ENCODE data around the gene NDNF. TPM values are rescaled to one million over a fixed set of nuclear protein-coding genes. Genes with fewer than 3 reads are reported as not detected.

NDNF gene
- total RNA-seq, 4 donors from 2014 or later = 2.4 to 10.6 (median 7.8) TPM

DNA sequence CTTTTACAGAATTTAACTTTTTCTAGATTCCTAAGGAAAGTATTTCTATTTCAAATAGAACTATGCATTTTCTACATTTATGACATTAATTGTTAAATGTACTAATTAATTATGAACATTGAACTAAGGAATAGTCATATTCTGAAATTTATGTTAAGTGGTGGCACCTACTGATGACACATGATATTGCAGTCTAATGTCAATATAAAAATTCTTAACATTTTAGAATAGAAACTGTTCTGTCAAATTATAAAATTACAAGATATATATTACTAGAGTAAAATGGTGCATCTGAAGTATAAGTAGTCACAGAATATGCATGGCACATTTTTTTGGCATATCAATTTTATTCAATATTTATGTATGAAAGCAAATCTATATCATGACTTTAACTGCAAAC lies 40.2 kb upstream of the NDNF start:
- Histone ChIP-seq H3K4me1 (no peaks in the 10 kb centered on the region), H3K9me3 (no peaks in the 10 kb centered on the region), H3K27me3 (no peaks in the 10 kb centered on the region), H3K36me3 (no peaks in the 10 kb centered on the region), H3K4me3 (no peak overlapping the region), H3K27ac (no peak overlapping the region)
- DNase-seq (ENCODE audit: low spot score in 2 of 2) = no peak
- TF ChIP-seq EP300 (IDR thresholded peaks at IDR 0.05) (no peak), POLR2A (IDR thresholded peaks at IDR 0.05) (no peak)
- TF ChIP-seq, protein P1, sequence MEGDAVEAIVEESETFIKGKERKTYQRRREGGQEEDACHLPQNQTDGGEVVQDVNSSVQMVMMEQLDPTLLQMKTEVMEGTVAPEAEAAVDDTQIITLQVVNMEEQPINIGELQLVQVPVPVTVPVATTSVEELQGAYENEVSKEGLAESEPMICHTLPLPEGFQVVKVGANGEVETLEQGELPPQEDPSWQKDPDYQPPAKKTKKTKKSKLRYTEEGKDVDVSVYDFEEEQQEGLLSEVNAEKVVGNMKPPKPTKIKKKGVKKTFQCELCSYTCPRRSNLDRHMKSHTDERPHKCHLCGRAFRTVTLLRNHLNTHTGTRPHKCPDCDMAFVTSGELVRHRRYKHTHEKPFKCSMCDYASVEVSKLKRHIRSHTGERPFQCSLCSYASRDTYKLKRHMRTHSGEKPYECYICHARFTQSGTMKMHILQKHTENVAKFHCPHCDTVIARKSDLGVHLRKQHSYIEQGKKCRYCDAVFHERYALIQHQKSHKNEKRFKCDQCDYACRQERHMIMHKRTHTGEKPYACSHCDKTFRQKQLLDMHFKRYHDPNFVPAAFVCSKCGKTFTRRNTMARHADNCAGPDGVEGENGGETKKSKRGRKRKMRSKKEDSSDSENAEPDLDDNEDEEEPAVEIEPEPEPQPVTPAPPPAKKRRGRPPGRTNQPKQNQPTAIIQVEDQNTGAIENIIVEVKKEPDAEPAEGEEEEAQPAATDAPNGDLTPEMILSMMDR (IDR thresholded peaks at IDR 0.05) = peak in 3 of 5 experiments; percentile 20 to 21 (median 21)

DNA sequence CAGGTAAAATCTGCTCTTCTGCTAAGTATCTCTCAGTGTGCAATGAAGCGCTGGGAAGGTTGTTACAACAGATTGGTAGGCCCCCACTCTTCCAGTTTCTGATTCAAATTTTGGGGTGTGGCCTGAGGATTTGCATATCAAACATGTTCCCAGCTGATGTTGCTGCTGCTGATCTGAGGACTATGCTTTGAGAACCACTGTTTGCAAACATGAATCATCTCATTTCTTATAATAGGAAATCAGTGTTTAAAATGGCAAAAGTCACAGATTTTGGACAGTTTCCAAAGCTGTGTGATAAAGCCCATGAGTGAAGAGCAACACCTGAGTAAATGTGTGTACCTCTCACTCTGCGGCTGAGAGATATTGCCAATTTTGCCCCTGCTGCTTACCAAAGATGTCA lies 36.2 kb upstream of the NDNF start:
- H3K9me3 ChIP-seq = no peaks in the 10 kb centered on the region
- H3K27me3 ChIP-seq = no peaks in the 10 kb centered on the region
- no peaks in the 10 kb centered on the region for H3K4me1 ChIP-seq
- DNase-seq (ENCODE audit: low spot score in 2 of 2) = no peak
- no peak overlapping the region for H3K4me3 ChIP-seq
- TF ChIP-seq, protein P1 (IDR thresholded peaks at IDR 0.05) = no peak
- no peak for TF ChIP-seq POLR2A (IDR thresholded peaks at IDR 0.05)
- TF ChIP-seq EP300 (IDR thresholded peaks at IDR 0.05) = no peak
- no peaks in the 10 kb centered on the region for H3K36me3 ChIP-seq
- H3K27ac ChIP-seq = no peak overlapping the region
- WGBS, 2 donors = 89 to 95% methylated on average over 2 of the region's 2 CpGs

DNA sequence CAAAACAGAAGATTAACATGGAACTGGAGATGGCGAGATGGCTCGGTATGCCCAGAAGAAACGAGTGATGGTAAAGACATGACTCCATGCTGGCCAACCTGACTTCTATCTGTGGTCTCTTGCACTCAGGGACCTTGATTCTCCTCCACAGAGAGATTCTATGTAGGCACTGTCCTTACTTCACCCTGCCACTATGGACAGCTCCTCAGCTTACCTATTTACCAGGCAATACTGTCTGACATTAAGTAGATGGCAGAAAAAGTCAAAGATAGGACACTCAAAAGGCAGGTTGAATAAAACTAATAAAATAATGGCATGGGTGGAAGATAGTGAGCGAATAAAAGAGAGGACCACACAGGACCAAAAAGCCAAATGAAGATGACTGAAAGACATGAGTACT lies 35.2 kb upstream of the NDNF start:
- WGBS, 2 donors = 92 to 94% methylated on average over 4 of the region's 4 CpGs

DNA sequence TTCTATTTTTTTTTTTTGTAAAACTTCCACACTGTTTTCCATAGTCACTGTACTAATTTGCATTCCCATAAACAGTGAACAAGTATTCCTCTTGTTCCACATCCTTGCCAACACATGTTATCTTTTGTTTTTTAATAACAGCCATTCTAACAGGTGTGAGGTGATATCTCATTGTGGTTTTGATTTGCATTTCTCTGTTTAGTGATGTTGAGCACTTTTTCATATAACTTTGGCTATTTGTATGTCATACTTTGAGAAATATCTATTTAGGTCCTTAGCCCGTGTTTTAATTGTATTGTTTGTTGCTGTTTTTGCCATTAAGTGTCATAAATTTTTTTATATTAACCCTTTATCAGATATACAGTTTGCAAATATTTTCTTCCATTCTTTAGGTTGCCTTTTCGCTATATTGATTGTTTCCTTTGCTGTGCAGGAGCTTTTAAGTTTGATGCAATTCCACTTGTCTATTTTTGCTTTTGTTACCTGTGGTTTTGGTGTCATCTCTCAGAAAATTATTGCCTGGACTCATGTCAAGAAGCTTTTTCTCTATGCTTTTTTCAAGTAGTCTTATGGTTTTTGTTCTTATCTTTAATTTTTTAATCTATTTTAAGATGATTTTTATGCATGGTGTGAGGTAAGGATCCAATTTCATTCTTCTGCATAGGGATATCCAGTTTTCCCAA lies 27.9 kb upstream of the NDNF start:
- no peaks in the 10 kb centered on the region for H3K27me3 ChIP-seq
- no peak overlapping the region for H3K27ac ChIP-seq
- H3K9me3 ChIP-seq = no peaks in the 10 kb centered on the region
- H3K4me3 ChIP-seq = no peak overlapping the region
- WGBS, 2 donors = 77 to 81% methylated on average over 2 of the region's 2 CpGs
- DNase-seq (ENCODE audit: low spot score in 2 of 2) = no peak
- TF ChIP-seq, protein P1 (IDR thresholded peaks at IDR 0.05) = no peak
- no peak for TF ChIP-seq POLR2A (IDR thresholded peaks at IDR 0.05)
- TF ChIP-seq EP300 (IDR thresholded peaks at IDR 0.05) = no peak
- H3K4me1 ChIP-seq = no peaks in the 10 kb centered on the region
- H3K36me3 ChIP-seq = no peaks in the 10 kb centered on the region

More for the DNA sequence above, 35.2 kb upstream of the NDNF start:
- no peak for DNase-seq (ENCODE audit: low spot score in 2 of 2)
- Histone ChIP-seq H3K36me3 (no peaks in the 10 kb centered on the region), H3K9me3 (no peaks in the 10 kb centered on the region), H3K27ac (no peak overlapping the region), H3K4me1 (no peaks in the 10 kb centered on the region), H3K4me3 (no peak overlapping the region), H3K27me3 (no peaks in the 10 kb centered on the region)
- TF ChIP-seq, protein P1 (IDR thresholded peaks at IDR 0.05) = no peak
- TF ChIP-seq POLR2A (IDR thresholded peaks at IDR 0.05) (no peak), EP300 (IDR thresholded peaks at IDR 0.05) (no peak)

DNA sequence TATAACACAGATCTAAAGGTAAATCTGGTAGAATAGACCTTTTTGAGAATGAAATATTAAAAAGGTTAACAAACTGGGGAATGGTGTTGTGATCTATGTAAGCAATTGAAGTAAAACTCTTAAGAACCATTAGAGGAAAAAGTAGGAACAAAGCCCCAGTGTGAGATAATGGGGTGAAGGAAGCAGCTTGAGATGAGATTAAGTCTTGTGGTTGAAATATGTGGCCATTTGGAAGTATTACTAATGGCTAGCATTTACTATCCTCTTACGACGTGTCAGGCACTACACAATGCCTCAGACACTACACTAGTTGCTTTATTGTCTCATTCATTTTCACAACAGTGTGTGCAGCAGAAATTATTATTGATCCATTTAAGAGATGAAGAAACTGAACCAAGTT lies 25.9 kb upstream of the NDNF start:
- 36 to 55% methylated on average over 2 of the region's 2 CpGs for WGBS, 2 donors
- DNase-seq (ENCODE audit: low spot score in 2 of 2) = no peak
- no peak for TF ChIP-seq POLR2A (IDR thresholded peaks at IDR 0.05)
- no peak for TF ChIP-seq EP300 (IDR thresholded peaks at IDR 0.05)
- TF ChIP-seq, protein P1 (IDR thresholded peaks at IDR 0.05) = no peak
- no peaks in the 10 kb centered on the region for H3K9me3 ChIP-seq
- no peak overlapping the region for H3K4me3 ChIP-seq
- H3K27ac ChIP-seq = no peak overlapping the region
- no peaks in the 10 kb centered on the region for H3K36me3 ChIP-seq
- no peaks in the 10 kb centered on the region for H3K27me3 ChIP-seq
- H3K4me1 ChIP-seq = no peaks in the 10 kb centered on the region
